ENCODE data around the gene BRI3BP.

DNA sequence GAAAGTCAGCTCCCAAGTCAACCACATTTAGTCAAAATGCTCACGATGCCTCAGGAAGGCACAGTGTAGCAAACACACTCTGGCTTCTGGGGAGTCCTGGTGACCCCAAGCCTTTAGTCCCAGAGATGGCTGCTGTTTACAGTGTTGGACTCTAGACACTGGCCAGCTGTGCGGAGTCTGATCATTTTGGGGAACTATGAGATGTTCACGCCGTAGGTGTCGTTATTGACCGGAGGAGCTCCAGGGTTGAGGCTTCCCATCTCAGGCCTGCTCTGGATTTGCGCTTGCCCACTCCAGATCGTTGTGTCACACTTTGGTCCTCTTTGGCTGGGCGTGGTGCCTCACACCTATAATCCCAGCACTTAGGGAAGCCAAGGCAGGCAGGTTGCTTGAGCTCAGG, 27.7 kb downstream of the BRI3BP start:
- TF ChIP-seq, protein P1, sequence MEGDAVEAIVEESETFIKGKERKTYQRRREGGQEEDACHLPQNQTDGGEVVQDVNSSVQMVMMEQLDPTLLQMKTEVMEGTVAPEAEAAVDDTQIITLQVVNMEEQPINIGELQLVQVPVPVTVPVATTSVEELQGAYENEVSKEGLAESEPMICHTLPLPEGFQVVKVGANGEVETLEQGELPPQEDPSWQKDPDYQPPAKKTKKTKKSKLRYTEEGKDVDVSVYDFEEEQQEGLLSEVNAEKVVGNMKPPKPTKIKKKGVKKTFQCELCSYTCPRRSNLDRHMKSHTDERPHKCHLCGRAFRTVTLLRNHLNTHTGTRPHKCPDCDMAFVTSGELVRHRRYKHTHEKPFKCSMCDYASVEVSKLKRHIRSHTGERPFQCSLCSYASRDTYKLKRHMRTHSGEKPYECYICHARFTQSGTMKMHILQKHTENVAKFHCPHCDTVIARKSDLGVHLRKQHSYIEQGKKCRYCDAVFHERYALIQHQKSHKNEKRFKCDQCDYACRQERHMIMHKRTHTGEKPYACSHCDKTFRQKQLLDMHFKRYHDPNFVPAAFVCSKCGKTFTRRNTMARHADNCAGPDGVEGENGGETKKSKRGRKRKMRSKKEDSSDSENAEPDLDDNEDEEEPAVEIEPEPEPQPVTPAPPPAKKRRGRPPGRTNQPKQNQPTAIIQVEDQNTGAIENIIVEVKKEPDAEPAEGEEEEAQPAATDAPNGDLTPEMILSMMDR (conservative IDR thresholded peaks at IDR 0.05; ENCODE audit: low read length) = no peak
- TF ChIP-seq EZH2phosphoT487 (IDR thresholded peaks at IDR 0.05; ENCODE audit: borderline replicate concordance) = no peak

All from Loucy (cell line).